Activated naive CD8-positive, alpha-beta T cell treated with anti-CD3 and anti-CD28 coated beads for 36 hours (primary cell): ENCODE measurements around the gene ITGAX. TPM values are rescaled to one million over a fixed set of nuclear protein-coding genes. Genes with fewer than 3 reads are reported as not detected.

ENCODE experiments used
- DNase-seq: peaks from one replicate; pipeline ENCODE4 v3.0.0; 2021
- H3K27ac Mint-ChIP-seq: one replicate; pipeline ENCODE4 v1.8.0; 2022; ENCODE audit warnings: mild to moderate bottlenecking, moderate library complexity, mixed read lengths
- H3K27me3 Mint-ChIP-seq: one replicate; pipeline ENCODE4 v1.8.0; 2022; ENCODE audit warnings: mild to moderate bottlenecking, mixed read lengths
- H3K36me3 Mint-ChIP-seq: one replicate; pipeline ENCODE4 v1.8.0; 2021; ENCODE audit warnings: mild to moderate bottlenecking, mixed read lengths
- H3K4me1 Mint-ChIP-seq: one replicate; pipeline ENCODE4 v1.8.0; 2021; ENCODE audit warnings: mixed read lengths
- H3K4me3 Mint-ChIP-seq: one replicate; pipeline ENCODE4 v1.8.0; 2022; ENCODE audit warnings: mild to moderate bottlenecking, moderate library complexity, mixed read lengths
- H3K9me3 Mint-ChIP-seq: one replicate; pipeline ENCODE4 v1.8.0; 2022; ENCODE audit warnings: mixed read lengths
- total RNA-seq, 2 experiments: library from RNA; stranded (reverse); gene quantifications; one replicate each; pipeline ENCODE4 v1.2.3, GENCODE V29; 2021

Gene ITGAX
- total RNA-seq, 2 experiments from 2014 or later, result 1.4 to 1.6 TPM

GRCh38 chr16:31377210-31377903 lies 22.4 kb downstream of the ITGAX start:
- Mint-ChIP-seq H3K27ac (no peak overlapping the region), H3K9me3 (no peaks in the 10 kb centered on the region), H3K4me1 (peaks cover 4% of the 10 kb centered on the region), H3K4me3 (no peak overlapping the region), H3K36me3 (no peaks in the 10 kb centered on the region), H3K27me3 (peaks cover 6% of the 10 kb centered on the region)
- DNase-seq, result no peak

GRCh38 chr16:31380201-31380600 lies 25.2 kb downstream of the ITGAX start:
- DNase-seq, result no peak
- Mint-ChIP-seq H3K4me3 (no peak overlapping the region), H3K27me3 (peaks cover 6% of the 10 kb centered on the region), H3K27ac (no peak overlapping the region), H3K4me1 (peaks cover 7% of the 10 kb centered on the region), H3K36me3 (no peaks in the 10 kb centered on the region), H3K9me3 (no peaks in the 10 kb centered on the region)

GRCh38 chr16:31382485-31383161 lies 27.6 kb downstream of the ITGAX start:
- peak; percentile 64 for DNase-seq
- Mint-ChIP-seq H3K4me3 (no peak overlapping the region), H3K27ac (no peak overlapping the region), H3K9me3 (no peaks in the 10 kb centered on the region), H3K27me3 (peaks cover 9% of the 10 kb centered on the region), H3K36me3 (no peaks in the 10 kb centered on the region), H3K4me1 (peaks cover 15% of the 10 kb centered on the region)

- Mint-ChIP-seq H3K4me3 (no peak overlapping the region), H3K36me3 (no peaks in the 10 kb centered on the region), H3K27ac (peak overlapping the region; percentile 16), H3K27me3 (peaks cover 20% of the 10 kb centered on the region), H3K4me1 (peaks cover 15% of the 10 kb centered on the region), H3K9me3 (no peaks in the 10 kb centered on the region)
- no peak for DNase-seq
Measured at GRCh38 chr16:31385680-31386079, 30.7 kb downstream of the ITGAX start.

- peak overlapping the region; percentile 16 for H3K27ac Mint-ChIP-seq
- peak; percentile 22 for DNase-seq
- no peaks in the 10 kb centered on the region for H3K9me3 Mint-ChIP-seq
- peaks cover 22% of the 10 kb centered on the region for H3K27me3 Mint-ChIP-seq
- peaks cover 15% of the 10 kb centered on the region for H3K4me1 Mint-ChIP-seq
- H3K4me3 Mint-ChIP-seq, result no peak overlapping the region
- no peaks in the 10 kb centered on the region for H3K36me3 Mint-ChIP-seq
Measured at GRCh38 chr16:31386157-31386984, 31.4 kb downstream of the ITGAX start.

GRCh38 chr16:31388535-31388934 lies 33.6 kb downstream of the ITGAX start:
- no peak overlapping the region for H3K27ac Mint-ChIP-seq
- no peak for DNase-seq
- H3K4me3 Mint-ChIP-seq, result no peak overlapping the region
- peaks cover 19% of the 10 kb centered on the region for H3K27me3 Mint-ChIP-seq
- H3K4me1 Mint-ChIP-seq, result peaks cover 15% of the 10 kb centered on the region
- H3K36me3 Mint-ChIP-seq, result no peaks in the 10 kb centered on the region
- no peaks in the 10 kb centered on the region for H3K9me3 Mint-ChIP-seq

- Mint-ChIP-seq H3K27ac (no peak overlapping the region), H3K9me3 (no peaks in the 10 kb centered on the region), H3K4me1 (peaks cover 12% of the 10 kb centered on the region), H3K36me3 (no peaks in the 10 kb centered on the region), H3K27me3 (peaks cover 19% of the 10 kb centered on the region), H3K4me3 (no peak overlapping the region)
- no peak for DNase-seq
Measured at GRCh38 chr16:31390504-31391041, 35.6 kb downstream of the ITGAX start.

GRCh38 chr16:31393056-31393455 lies 38.1 kb downstream of the ITGAX start, which contains the start of gene ITGAD:
Gene ITGAD, plus strand, starts transcription at chr16:31393335. Its CDS starts 26 bp downstream, at chr16:31393361.
- Mint-ChIP-seq H3K9me3 (no peaks in the 10 kb centered on the region), H3K27ac (no peak within 1 kb of the TSS), H3K4me1 (peaks cover 2% of the 10 kb centered on the region), H3K27me3 (peaks cover 14% of the 10 kb centered on the region), H3K4me3 (no peak within 1 kb of the TSS), H3K36me3 (no peaks in the 10 kb centered on the region)
- no peak for DNase-seq

GRCh38 chr16:31395647-31396046 lies 40.7 kb downstream of the ITGAX start:
- DNase-seq, result no peak
- H3K36me3 Mint-ChIP-seq, result peaks cover 2% of the 10 kb centered on the region

GRCh38 chr16:31397096-31397660 lies 42.2 kb downstream of the ITGAX start:
- peaks cover 10% of the 10 kb centered on the region for H3K9me3 Mint-ChIP-seq
- H3K27ac Mint-ChIP-seq, result no peak overlapping the region
- H3K36me3 Mint-ChIP-seq, result peaks cover 2% of the 10 kb centered on the region
- DNase-seq, result no peak
- peaks cover 2% of the 10 kb centered on the region for H3K4me1 Mint-ChIP-seq
- H3K27me3 Mint-ChIP-seq, result no peaks in the 10 kb centered on the region
- no peak overlapping the region for H3K4me3 Mint-ChIP-seq

More at GRCh38 chr16:31395647-31396046, 40.7 kb downstream of the ITGAX start:
- Mint-ChIP-seq H3K27me3 (peaks cover 3% of the 10 kb centered on the region), H3K27ac (no peak overlapping the region), H3K4me1 (peaks cover 2% of the 10 kb centered on the region), H3K9me3 (peaks cover 10% of the 10 kb centered on the region), H3K4me3 (no peak overlapping the region)

GRCh38 chr16:31397701-31398100 lies 42.7 kb downstream of the ITGAX start:
- H3K36me3 Mint-ChIP-seq, result peaks cover 2% of the 10 kb centered on the region
- H3K4me3 Mint-ChIP-seq, result no peak overlapping the region
- DNase-seq, result no peak
- H3K9me3 Mint-ChIP-seq, result peaks cover 10% of the 10 kb centered on the region
- H3K4me1 Mint-ChIP-seq, result peaks cover 5% of the 10 kb centered on the region
- H3K27me3 Mint-ChIP-seq, result no peaks in the 10 kb centered on the region
- H3K27ac Mint-ChIP-seq, result no peak overlapping the region

GRCh38 chr16:31400191-31400590 lies 45.2 kb downstream of the ITGAX start:
- peaks cover 2% of the 10 kb centered on the region for H3K36me3 Mint-ChIP-seq
- no peak overlapping the region for H3K27ac Mint-ChIP-seq
- peaks cover 4% of the 10 kb centered on the region for H3K4me1 Mint-ChIP-seq
- peaks cover 10% of the 10 kb centered on the region for H3K9me3 Mint-ChIP-seq
- no peak overlapping the region for H3K4me3 Mint-ChIP-seq
- H3K27me3 Mint-ChIP-seq, result no peaks in the 10 kb centered on the region
- DNase-seq, result no peak

- no peak overlapping the region for H3K27ac Mint-ChIP-seq
- DNase-seq, result no peak
- peaks cover 4% of the 10 kb centered on the region for H3K4me1 Mint-ChIP-seq
- H3K4me3 Mint-ChIP-seq, result no peak overlapping the region
- H3K27me3 Mint-ChIP-seq, result no peaks in the 10 kb centered on the region
- peaks cover 10% of the 10 kb centered on the region for H3K9me3 Mint-ChIP-seq
- H3K36me3 Mint-ChIP-seq, result peaks cover 2% of the 10 kb centered on the region
Measured at GRCh38 chr16:31401436-31401835, 46.5 kb downstream of the ITGAX start.

- Mint-ChIP-seq H3K27ac (no peak overlapping the region), H3K36me3 (peaks cover 2% of the 10 kb centered on the region), H3K4me1 (peaks cover 4% of the 10 kb centered on the region), H3K4me3 (no peak overlapping the region), H3K9me3 (peaks cover 10% of the 10 kb centered on the region), H3K27me3 (no peaks in the 10 kb centered on the region)
- DNase-seq, result no peak
Measured at GRCh38 chr16:31402687-31403086, 47.7 kb downstream of the ITGAX start.
